SH-SY5Y (cell line): Measurements from ENCODE around the gene CSH2.

ENCODE experiments used
- GATA2 ChIP-seq: IDR thresholded peaks from 2 replicates; pipeline ENCODE4 v1.6.1; 2011; ENCODE audit warnings: mild to moderate bottlenecking, low read depth, low read length
- GATA3 ChIP-seq: IDR thresholded peaks from 2 replicates; pipeline ENCODE4 v1.6.1; 2011; ENCODE audit warnings: low read depth, mild to moderate bottlenecking, low read length, moderate library complexity

DNA sequence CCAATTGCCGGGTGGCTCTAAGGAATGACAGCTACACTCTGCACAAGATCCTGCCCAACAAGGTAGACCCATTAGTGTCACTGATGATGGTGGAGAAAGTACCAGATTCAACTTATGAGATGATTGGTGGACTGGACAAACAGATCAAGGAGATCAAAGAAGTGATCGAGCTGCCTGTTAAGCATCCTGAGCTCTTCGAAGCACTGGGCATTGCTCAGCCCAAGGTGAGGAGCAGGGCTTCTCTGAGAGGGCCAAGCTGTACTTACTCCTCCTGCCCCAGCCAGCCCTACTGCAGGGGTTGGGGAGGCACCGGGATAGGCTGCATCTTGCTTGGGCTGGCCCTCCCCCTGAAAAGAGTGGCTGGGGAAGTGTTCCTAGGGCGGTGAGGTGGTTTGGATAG is 43.2 kb downstream of the CSH2 start:
- no peak for TF ChIP-seq GATA2
- no peak for TF ChIP-seq GATA3
